Lung (tissue), 12 donors: ENCODE results near the gene CTSE. TPM values are rescaled to one million over a fixed set of nuclear protein-coding genes. Genes with fewer than 3 reads are reported as not detected.
"Not testable (repeated sequence)": the region's sequence is repeated elsewhere in the genome, so short reads cannot be mapped to it uniquely, and the experiment has no call there.

Source experiments
- ATAC-seq: fragments of 200-7000 bp; cut with Tn5 transposase; one replicate; pipeline ENCODE4 v1.9.1; 2020; ENCODE audit warnings: moderate number of reproducible peaks; ENCODE audit not compliant: insufficient read depth, low FRiP score
- DNase-seq, 3 donors: peaks; one replicate each; pipeline ENCODE4 v3.0.0-alpha.2; 2013 to 2017
- H3K27ac ChIP-seq, 2 donors: one replicate each; pipeline ENCODE4 v1.5.1; 2013; ENCODE audit warnings: mild to moderate bottlenecking in 2 of 2, moderate library complexity in 2 of 2, control low read depth in 1 of 2, inconsistent platforms in 1 of 2, low read depth in 1 of 2, low read length in 1 of 2
- H3K27me3 ChIP-seq, 3 donors: one replicate each; pipeline ENCODE4 v1.5.1; 2013; ENCODE audit warnings: low read length in 2 of 3; ENCODE audit not compliant: control insufficient read depth in 3 of 3, insufficient read depth in 3 of 3
- H3K36me3 ChIP-seq, 4 donors: one replicate each; pipeline ENCODE4 v1.5.1; 2013; ENCODE audit warnings: low read length in 4 of 4, mild to moderate bottlenecking in 1 of 4, moderate library complexity in 1 of 4; ENCODE audit not compliant: control insufficient read depth in 4 of 4, insufficient read depth in 4 of 4
- H3K4me1 ChIP-seq, 5 donors: one replicate each; pipeline ENCODE4 v1.5.1; 2013; ENCODE audit warnings: low read length in 5 of 5, mild to moderate bottlenecking in 2 of 5, moderate library complexity in 1 of 5; ENCODE audit not compliant: control insufficient read depth in 5 of 5, insufficient read depth in 5 of 5
- H3K4me3 ChIP-seq: one replicate; pipeline ENCODE4 v1.5.1; 2013; ENCODE audit warnings: mild to moderate bottlenecking, control low read depth, moderate library complexity
- H3K9ac ChIP-seq, 2 donors: one replicate each; pipeline ENCODE4 v1.5.1; 2013; ENCODE audit warnings: low read length in 2 of 2, control low read depth in 1 of 2; ENCODE audit not compliant: insufficient read depth in 1 of 2
- H3K9me3 ChIP-seq, 4 donors: one replicate each; pipeline ENCODE4 v1.5.1; 2013; ENCODE audit warnings: low read length in 3 of 4, mild to moderate bottlenecking in 1 of 4, moderate library complexity in 1 of 4; ENCODE audit not compliant: control insufficient read depth in 4 of 4, insufficient read depth in 3 of 4
- CTCF ChIP-seq: IDR thresholded peaks from 2 replicates; pipeline ENCODE4 v1.5.1; 2012; ENCODE audit warnings: mild to moderate bottlenecking; ENCODE audit errors: control extremely low read depth, extremely low read depth
- WGBS, 2 donors: extraction: QIAGEN DNeasy Blood & Tissue Kit; methylation state at CpG; one replicate each; pipeline ENCODE4 v1.1.7; 2013; 5-methylcytosine and 5-hydroxymethylcytosine counted together
- polyA plus RNA-seq, 2 donors: library from polyadenylated mRNA; stranded (reverse); fragments of 200-250 nt; gene quantifications; one replicate each; pipeline ENCODE4 v1.2.1, GENCODE V29; 2013
- total RNA-seq, 2 donors: library from RNA; depleted of rRNA in 1 of 2; stranded (reverse); fragments of >200 nt in 1 of 2; gene quantifications; one replicate each; pipeline ENCODE4 v1.2.1, GENCODE V29; 2014 to 2021
- donor health status: control.
- donor health status: control.
- donor health status: Bipolar disorder and iron deficiency.
- donor health status: healthy.
- donor health status: DM: yes; HTN: yes; CAD: no.

CTSE gene
- total and polyA plus RNA-seq, 4 donors: 14.6 to 189 (median 95.7) TPM

- no peak for TF ChIP-seq CTCF
- no peaks in the 10 kb centered on the region for H3K9me3 ChIP-seq
- H3K27ac ChIP-seq: peak overlapping the region in 1 of 2 donors; percentile 72
- H3K4me1 ChIP-seq: peaks cover 0 to 4% (median 0%) of the 10 kb centered on the region in 5 donors
- H3K4me3 ChIP-seq: no peak overlapping the region
- WGBS, 2 donors: 32 to 43% methylated on average over 8 of the region's 8 CpGs
- peak in 1 of 3 donors; percentile 30 for DNase-seq
- no peak for ATAC-seq
- peaks cover 0 to 2% (median 0%) of the 10 kb centered on the region in 3 donors for H3K27me3 ChIP-seq
- H3K9ac ChIP-seq: no peak overlapping the region
- H3K36me3 ChIP-seq: no peaks in the 10 kb centered on the region
These were observed 44.0 kb upstream of the CTSE start for GRCh38 chr1:206067486-206068227.

- no peaks in the 10 kb centered on the region for H3K36me3 ChIP-seq
- peak in 1 of 3 donors; percentile 12 for DNase-seq
- H3K27ac ChIP-seq: no peak overlapping the region
- no peak overlapping the region for H3K4me3 ChIP-seq
- H3K4me1 ChIP-seq: peaks cover 0 to 4% (median 0%) of the 10 kb centered on the region in 5 donors
- TF ChIP-seq CTCF: no peak
- ATAC-seq: no peak
- peaks cover 0 to 2% (median 0%) of the 10 kb centered on the region in 3 donors for H3K27me3 ChIP-seq
- H3K9me3 ChIP-seq: no peaks in the 10 kb centered on the region
- 68 to 78% methylated on average over 5 to 6 of the region's 6 CpGs for WGBS, 2 donors
- no peak overlapping the region for H3K9ac ChIP-seq
These were observed 42.9 kb upstream of the CTSE start for GRCh38 chr1:206066479-206067171.

- no peak for ATAC-seq
- H3K27me3 ChIP-seq: peaks cover 0 to 2% (median 0%) of the 10 kb centered on the region in 3 donors
These were observed 42.0 kb upstream of the CTSE start for GRCh38 chr1:206065547-206066145.

GRCh38 chr1:206064501-206064900, 40.8 kb upstream of the CTSE start:
- not testable (repeated sequence) for H3K36me3 ChIP-seq, H3K9ac ChIP-seq, H3K9me3 ChIP-seq, ATAC-seq, H3K4me3 ChIP-seq, H3K27me3 ChIP-seq, H3K27ac ChIP-seq, DNase-seq, H3K4me1 ChIP-seq
- 89 to 94% methylated on average over 13 to 22 of the region's 25 CpGs for WGBS, 2 donors

More at GRCh38 chr1:206065547-206066145, 42.0 kb upstream of the CTSE start:
- Histone ChIP-seq H3K9ac (no peak overlapping the region), H3K4me1 (peaks cover 0 to 4% (median 0%) of the 10 kb centered on the region in 5 donors), H3K36me3 (no peaks in the 10 kb centered on the region), H3K4me3 (no peak overlapping the region), H3K27ac (no peak overlapping the region), H3K9me3 (no peaks in the 10 kb centered on the region)
- DNase-seq: no peak
- TF ChIP-seq CTCF: no peak
- WGBS, 2 donors: 80 to 83% methylated on average over 4 of the region's 4 CpGs

GRCh38 chr1:206064001-206064400, 40.3 kb upstream of the CTSE start:
- DNase-seq, H3K4me1 ChIP-seq, H3K27me3 ChIP-seq, H3K9me3 ChIP-seq, H3K27ac ChIP-seq, H3K36me3 ChIP-seq, ATAC-seq, H3K9ac ChIP-seq, H3K4me3 ChIP-seq: not testable (repeated sequence)
- 94 to 100% methylated on average over 1 to 26 of the region's 35 CpGs for WGBS, 2 donors
